IMR-90 (cell line): ENCODE measurements around the gene GCN1. TPM values are rescaled to one million over a fixed set of nuclear protein-coding genes. Genes with fewer than 3 reads are reported as not detected.

ENCODE experiments used
- ATAC-seq: fragments of 200-7000 bp; cut with Tn5 transposase; 2 replicates; pipeline ENCODE4 v1.9.1; 2020; ENCODE audit warnings: low read depth, mild to moderate bottlenecking, moderate library complexity
- BruUV-seq: library from RNA; stranded (reverse); fragments of 400-500 nt; replicated peaks from 2 replicates; lab custom pipeline; 2021; lab: Mats Ljungman, UMichigan
- CTCF ChIA-PET: fragments of 300-600 bp; formaldehyde crosslinking; extraction: SDS; loops from one replicate; lab custom pipeline; 2021; ENCODE audit warnings: antibody characterized with exemption; lab: Yijun Ruan, JAX
- POLR2A ChIA-PET: fragments of 300-600 bp; sonication (Branson Sonifier 250); formaldehyde crosslinking; loops from one replicate; lab custom pipeline; 2022; ENCODE audit warnings: antibody characterized with exemption; ENCODE audit not compliant: unreplicated experiment; lab: Charles Lee
- DNase-seq: peaks from one replicate; pipeline ENCODE4 v3.0.0; 2013
- H2AFZ ChIP-seq: replicated peaks from 2 replicates; pipeline ENCODE3; 2013; ENCODE audit warnings: low read length, mild to moderate bottlenecking; ENCODE audit not compliant: poor library complexity
- H2AK5ac ChIP-seq: 2 replicates; pipeline ENCODE4 v1.6.1; 2013; ENCODE audit warnings: low read depth, low read length, inconsistent platforms
- H2AK9ac ChIP-seq: replicated peaks from 2 replicates; pipeline ENCODE3; 2013; ENCODE audit warnings: mild to moderate bottlenecking, low read depth, low read length, moderate library complexity; ENCODE audit not compliant: poor library complexity
- H2BK120ac ChIP-seq: 2 replicates; pipeline ENCODE4 v1.6.1; 2013; ENCODE audit warnings: low read depth, low read length, inconsistent platforms
- H2BK15ac ChIP-seq: 3 replicates; pipeline ENCODE4 v1.6.1; 2013; ENCODE audit warnings: low read depth, low read length, inconsistent platforms
- H2BK20ac ChIP-seq: 2 replicates; pipeline ENCODE4 v1.6.1; 2013; ENCODE audit warnings: low read depth, mild to moderate bottlenecking, inconsistent platforms, low read length, moderate library complexity
- H2BK5ac ChIP-seq: 2 replicates; pipeline ENCODE4 v1.6.1; 2013; ENCODE audit warnings: mild to moderate bottlenecking, low read depth, low read length, inconsistent platforms; ENCODE audit not compliant: poor library complexity, severe bottlenecking
- H3K14ac ChIP-seq: replicated peaks from 2 replicates; pipeline ENCODE4 v1.6.1; 2013; ENCODE audit warnings: low read depth, low read length, inconsistent platforms
- H3K18ac ChIP-seq: 2 replicates; pipeline ENCODE4 v1.6.1; 2013; ENCODE audit warnings: low read depth, low read length, control low read depth
- H3K23ac ChIP-seq: 2 replicates; pipeline ENCODE4 v1.6.1; 2013; ENCODE audit warnings: low read depth, low read length, inconsistent platforms
- H3K27ac ChIP-seq: 2 replicates; pipeline ENCODE4 v1.5.1; 2013; ENCODE audit warnings: mild to moderate bottlenecking, control low read depth, low read length; ENCODE audit not compliant: insufficient read depth
- H3K27me3 ChIP-seq: 2 replicates; pipeline ENCODE4 v1.6.1; 2013; ENCODE audit warnings: low read length; ENCODE audit not compliant: control insufficient read depth, insufficient read depth
- H3K36me3 ChIP-seq: 2 replicates; pipeline ENCODE4 v1.6.1; 2013; ENCODE audit warnings: low read length, mixed read lengths; ENCODE audit not compliant: control insufficient read depth, insufficient read depth
- H3K4ac ChIP-seq: 2 replicates; pipeline ENCODE4 v1.6.1; 2013; ENCODE audit warnings: low read depth, low read length, inconsistent platforms
- H3K4me1 ChIP-seq: 2 replicates; pipeline ENCODE4 v1.6.1; 2013; ENCODE audit warnings: low read length, mixed read lengths; ENCODE audit not compliant: control insufficient read depth, insufficient read depth
- H3K4me2 ChIP-seq: 2 replicates; pipeline ENCODE4 v1.6.1; 2013; ENCODE audit warnings: low read depth, mild to moderate bottlenecking, control low read depth, low read length, moderate library complexity
- H3K4me3 ChIP-seq: 2 replicates; pipeline ENCODE4 v1.5.1; 2013; ENCODE audit warnings: low read depth, mild to moderate bottlenecking, control low read depth, low read length, moderate library complexity; ENCODE audit not compliant: insufficient read depth
- H3K56ac ChIP-seq: 2 replicates; pipeline ENCODE4 v1.6.1; 2013; ENCODE audit warnings: low read length, inconsistent platforms; ENCODE audit not compliant: insufficient read depth; ENCODE audit errors: extremely low read depth
- H3K79me1 ChIP-seq, 2 experiments: 2 replicates each; pipeline ENCODE4 v1.6.1; 2013; ENCODE audit warnings: low read length in 2 of 2, inconsistent platforms in 1 of 2, low read depth in 1 of 2
- H3K9ac ChIP-seq: 2 replicates; pipeline ENCODE4 v1.6.1; 2013; ENCODE audit warnings: low read depth, low read length, control low read depth
- H3K9me1 ChIP-seq: 2 replicates; pipeline ENCODE4 v1.6.1; 2013; ENCODE audit warnings: low read length, inconsistent platforms; ENCODE audit not compliant: insufficient read depth
- H3K9me3 ChIP-seq: 2 replicates; pipeline ENCODE4 v1.6.1; 2013; ENCODE audit warnings: low read length; ENCODE audit not compliant: control insufficient read depth, insufficient read depth
- H4K20me1 ChIP-seq: 2 replicates; pipeline ENCODE4 v1.6.1; 2013; ENCODE audit warnings: low read length, inconsistent platforms; ENCODE audit not compliant: insufficient read depth
- H4K5ac ChIP-seq: 2 replicates; pipeline ENCODE4 v1.6.1; 2013; ENCODE audit warnings: mild to moderate bottlenecking, low read depth, low read length, control low read depth
- H4K8ac ChIP-seq, 2 experiments: 2 replicates each; pipeline ENCODE4 v1.6.1; 2013; ENCODE audit warnings: low read depth in 2 of 2, low read length in 2 of 2, control low read depth in 1 of 2, inconsistent platforms in 1 of 2
- H4K91ac ChIP-seq: 2 replicates; pipeline ENCODE4 v1.6.1; 2013; ENCODE audit warnings: low read depth, low read length, inconsistent platforms; ENCODE audit not compliant: insufficient read depth
- CEBPB ChIP-seq: IDR thresholded peaks from 2 replicates; pipeline ENCODE4 v1.6.1; 2012; ENCODE audit warnings: low read depth, low read length, improper control_type of control experiment
- FOS ChIP-seq: fragments of 150-350 bp; IDR thresholded peaks from 2 replicates; pipeline ENCODE4 v1.6.1; 2016; ENCODE audit warnings: low read depth, low read length
- MAZ ChIP-seq: IDR thresholded peaks from 2 replicates; pipeline ENCODE4 v1.6.1; 2012; ENCODE audit warnings: low read depth, mild to moderate bottlenecking, low read length, improper control_type of control experiment, moderate library complexity, borderline replicate concordance
- MXI1 ChIP-seq: IDR thresholded peaks from 2 replicates; pipeline ENCODE4 v1.6.1; 2012; ENCODE audit warnings: low read depth, mild to moderate bottlenecking, low read length, moderate library complexity, borderline replicate concordance
- POLR2A ChIP-seq: IDR thresholded peaks from 2 replicates; pipeline ENCODE4 v1.6.1; 2012; ENCODE audit warnings: mild to moderate bottlenecking, low read depth, low read length
- RCOR1 ChIP-seq: IDR thresholded peaks from 2 replicates; pipeline ENCODE4 v1.6.1; 2012; ENCODE audit warnings: mild to moderate bottlenecking, low read length, improper control_type of control experiment; ENCODE audit not compliant: insufficient replicate concordance
- RFX5 ChIP-seq: IDR thresholded peaks from 2 replicates; pipeline ENCODE4 v1.8.0; 2012; ENCODE audit warnings: low read depth, mild to moderate bottlenecking, low read length, moderate library complexity
- SMC3 ChIP-seq: fragments of 150-350 bp; IDR thresholded peaks from 2 replicates; pipeline ENCODE4 v1.6.1; 2016; ENCODE audit warnings: low read depth, mild to moderate bottlenecking, antibody characterized with exemption, low read length, moderate library complexity
- WGBS, 2 experiments: methylation state at CpG; one replicate each; pipeline versions ENCODE4 v1.1.5 to v1.1.7; 2013; ENCODE audit warnings: missing lambda C conversion rate in 2 of 2; ENCODE audit not compliant: insufficient read length in 1 of 2; ENCODE audit errors: extremely low coverage in 2 of 2; 5-methylcytosine and 5-hydroxymethylcytosine counted together
- dilution Hi-C: fragments of 300-500 bp; cut with HindIII; formaldehyde crosslinking; loops from one replicate; pipeline ENCODE4 v1.14.3; 2018; ENCODE audit warnings: low sequenced_read_pairs; ENCODE audit not compliant: unreplicated experiment
- in situ Hi-C: fragments of 300-500 bp; cut with MboI; formaldehyde crosslinking; loops from 3 replicates; pipeline ENCODE4 v1.14.3; 2019; ENCODE audit warnings: low sequenced_read_pairs, inconsistent platforms, mixed read lengths
- intact Hi-C: fragments of 100-400 bp; cut with micrococcal nuclease; formaldehyde crosslinking; loops from 2 replicates; pipeline ENCODE4 v1.10.0; 2022
- polyA plus RNA-seq, 3 experiments: library from polyadenylated mRNA; depleted of rRNA; stranded (reverse); fragments of >200 nt; gene quantifications; 2 replicates each; pipeline ENCODE4 v1.2.3, GENCODE V29; 2012; ENCODE audit warnings: low replicate concordance in 1 of 3
- total RNA-seq: library from RNA; depleted of rRNA; stranded (reverse); fragments of >200 nt; gene quantifications from 2 replicates; pipeline ENCODE4 v1.2.3, GENCODE V29; 2012

Gene GCN1
- total and polyA plus RNA-seq, 2 of the 4 experiments (the other 2 are of a cell fraction): 57.8 to 77.6 TPM

GRCh38 chr12:120132054-120132836 lies 62.3 kb downstream of the GCN1 start:
- peaks cover 2% of the 10 kb centered on the region; the same call in 1 of the 2 replicates for H3K4me1 ChIP-seq
- no peak for ATAC-seq
- BruUV-seq: no TSS peak
- no peak overlapping the region for H3K9ac ChIP-seq
- no peak overlapping the region for H3K4me3 ChIP-seq
- no peak for DNase-seq
- no peaks in the 10 kb centered on the region; the same call in 1 of the 2 replicates for H4K20me1 ChIP-seq
- no peak overlapping the region for H2AK9ac ChIP-seq
- no peak overlapping the region for H2BK20ac ChIP-seq
- no peak overlapping the region for H4K8ac ChIP-seq
- no CpG with 5 or more reads among the region's 9 CpGs for WGBS, 2 experiments
- H3K4me2 ChIP-seq: no peak overlapping the region
- no peak overlapping the region for H3K27ac ChIP-seq
- no peak overlapping the region for H3K18ac ChIP-seq
- ChIA-PET CTCF (no interaction called here), POLR2A (no interaction called here)
- H3K9me1 ChIP-seq: no peaks in the 10 kb centered on the region
- no peak overlapping the region for H4K91ac ChIP-seq
- peaks cover 87% of the 10 kb centered on the region for H3K36me3 ChIP-seq
- H2BK5ac ChIP-seq: no peak overlapping the region
- H4K5ac ChIP-seq: no peak overlapping the region
- no peak overlapping the region for H2BK120ac ChIP-seq
- intact Hi-C loops (no loop called here), in situ Hi-C loops (no loop called here), dilution Hi-C loops (no loop called here)
- H3K9me3 ChIP-seq: no peaks in the 10 kb centered on the region
- no peak overlapping the region for H3K56ac ChIP-seq
- H2BK15ac ChIP-seq: no peak overlapping the region
- H2AFZ ChIP-seq: no peak overlapping the region
- TF ChIP-seq MAZ (no peak), FOS (no peak), SMC3 (no peak), MXI1 (no peak), RFX5 (no peak), POLR2A (no peak), CEBPB (no peak), RCOR1 (no peak)
- no peak overlapping the region for H3K23ac ChIP-seq
- no peak overlapping the region for H3K14ac ChIP-seq
- no peaks in the 10 kb centered on the region for H3K27me3 ChIP-seq
- H3K79me1 ChIP-seq: peaks cover 10 to 19% of the 10 kb centered on the region in 2 experiments; a peak in 3 of 4 replicates
- H3K4ac ChIP-seq: no peak overlapping the region
- H2AK5ac ChIP-seq: no peak overlapping the region
